GM18502 (cell line): ENCODE results near the gene LCAT.
A peak's percentile ranks its signal among the peaks of the same experiment; 100 is the strongest.
"Not testable (repeated sequence)": the region's sequence is repeated elsewhere in the genome, so short reads cannot be mapped to it uniquely, and the experiment has no call there.

Source experiments
- ATAC-seq: cut with Tn5 transposase; IDR thresholded peaks from one replicate; pipeline ENCODE4 v1.9.1; 2021; ENCODE audit warnings: mild to moderate bottlenecking; ENCODE audit not compliant: unreplicated experiment, poor library complexity

Gene LCAT

GRCh38 chr16:67950335-67950843, 6.5 kb upstream of the LCAT start:
- no peak for ATAC-seq

GRCh38 chr16:67949645-67950044, 5.7 kb upstream of the LCAT start:
- ATAC-seq, result no peak

- no peak for ATAC-seq
Observed at GRCh38 chr16:67948015-67948414, 4.1 kb upstream of the LCAT start.

- no peak for ATAC-seq
Observed at GRCh38 chr16:67946966-67947558, 3.1 kb upstream of the LCAT start.

- no peak for ATAC-seq
Observed at GRCh38 chr16:67946128-67946569, 2.2 kb upstream of the LCAT start.

GRCh38 chr16:67945392-67945933, 1.5 kb upstream of the LCAT start:
- no peak for ATAC-seq

- no peak for ATAC-seq
Observed at GRCh38 chr16:67944690-67945391, 921 bp upstream of the LCAT start.

- ATAC-seq, result no peak
Observed at GRCh38 chr16:67943256-67943618, 683 bp downstream of the LCAT start.

- no peak for ATAC-seq
Observed at GRCh38 chr16:67942510-67943255, 1.2 kb downstream of the LCAT start.

GRCh38 chr16:67942200-67942509, 1.8 kb downstream of the LCAT start:
- ATAC-seq, result no peak

- ATAC-seq, result no peak
Observed at GRCh38 chr16:67941469-67942199, 2.3 kb downstream of the LCAT start.

GRCh38 chr16:67940446-67941089, 3.4 kb downstream of the LCAT start:
- ATAC-seq, result no peak

- no peak for ATAC-seq
Observed at GRCh38 chr16:67939507-67940445, 4.1 kb downstream of the LCAT start.

GRCh38 chr16:67937713-67938112, 6.2 kb downstream of the LCAT start:
- not testable (repeated sequence) for ATAC-seq

GRCh38 chr16:67936880-67937605, 6.9 kb downstream of the LCAT start:
- peak; percentile 56 for ATAC-seq

- peak; percentile 2 for ATAC-seq
Observed at GRCh38 chr16:67936124-67936879, 7.6 kb downstream of the LCAT start, which contains the start of gene PSMB10. Gene PSMB10 (minus strand): TSS chr16:67936850. CDS start chr16:67936749, 101 bp downstream.

- peak; percentile 89 for ATAC-seq
Observed at GRCh38 chr16:67935402-67936123, 8.4 kb downstream of the LCAT start.
